ENCODE measurements around the gene INSIG2.

- no peak for TF ChIP-seq EZH2 (IDR thresholded peaks at IDR 0.05)
- no peak for TF ChIP-seq CTCF (IDR thresholded peaks at IDR 0.05)
- TF ChIP-seq EZH2phosphoT487 (IDR thresholded peaks at IDR 0.05), result no peak
These were observed 43.5 kb downstream of the INSIG2 start for GRCh38 chr2:118131771-118132170.

Measured in neural progenitor cell (in vitro differentiated cells).